Breast epithelium (tissue), 3 donors: ENCODE results near the gene LZTS3.

Experiments
- CTCF ChIP-seq, 3 donors: fragments of 450-650 bp; IDR thresholded peaks; one replicate each; pipeline ENCODE4 v1.5.1; 2016 to 2017; ENCODE audit warnings: antibody characterized with exemption in 3 of 3, mild to moderate bottlenecking in 3 of 3, moderate library complexity in 3 of 3
- POLR2A ChIP-seq: fragments of 450-650 bp; IDR thresholded peaks from one replicate; pipeline ENCODE4 v1.6.1; 2016; ENCODE audit warnings: antibody characterized with exemption, mild to moderate bottlenecking, moderate library complexity

- no peak for TF ChIP-seq CTCF (IDR thresholded peaks at IDR 0.05)
- no peak for TF ChIP-seq POLR2A
These were observed 7.9 kb upstream of the LZTS3 start for GRCh38 chr20:3181270-3181669.
